HG03060 (cell line): ENCODE measurements around the gene KLHL40.
"Not testable (repeated sequence)": the region's sequence is repeated elsewhere in the genome, so short reads cannot be mapped to it uniquely, and the experiment has no call there.

ENCODE experiments used
- ATAC-seq: cut with Tn5 transposase; IDR thresholded peaks from one replicate; pipeline ENCODE4 v1.9.1; 2021; ENCODE audit warnings: low read depth, moderate number of reproducible peaks; ENCODE audit not compliant: unreplicated experiment

The KLHL40 gene

DNA sequence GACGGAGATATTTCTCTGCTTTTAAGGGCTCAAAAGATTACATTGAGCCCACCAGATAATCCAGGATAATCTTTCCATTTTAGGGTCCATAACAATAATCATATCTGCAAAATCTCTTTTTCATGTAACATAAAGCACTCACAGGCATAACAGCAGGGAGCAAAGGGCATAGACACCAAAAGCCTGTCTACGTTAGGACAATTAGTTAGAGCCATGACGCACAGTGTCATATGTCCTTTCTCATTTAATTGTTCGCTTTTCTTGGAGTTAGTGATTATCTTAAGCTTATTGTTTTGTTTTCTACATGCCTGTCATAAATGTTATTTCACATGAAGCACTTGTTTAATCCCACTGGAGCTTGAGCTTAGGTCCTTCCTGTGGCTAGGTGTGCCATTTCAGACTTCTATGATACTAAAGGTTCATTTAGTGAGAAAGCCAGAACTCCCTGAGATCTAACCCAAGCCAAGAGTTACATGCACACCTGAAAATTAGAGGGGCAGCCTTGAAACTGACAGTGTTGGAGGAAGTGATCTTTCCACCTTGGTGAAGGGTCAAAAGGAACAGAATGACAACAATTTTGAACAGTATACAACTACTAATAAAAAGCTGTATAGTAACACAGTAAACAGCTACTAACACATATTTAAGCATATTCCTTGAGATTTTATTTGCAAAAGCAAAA is 29.0 kb downstream of the KLHL40 start:
- ATAC-seq, result no peak

DNA sequence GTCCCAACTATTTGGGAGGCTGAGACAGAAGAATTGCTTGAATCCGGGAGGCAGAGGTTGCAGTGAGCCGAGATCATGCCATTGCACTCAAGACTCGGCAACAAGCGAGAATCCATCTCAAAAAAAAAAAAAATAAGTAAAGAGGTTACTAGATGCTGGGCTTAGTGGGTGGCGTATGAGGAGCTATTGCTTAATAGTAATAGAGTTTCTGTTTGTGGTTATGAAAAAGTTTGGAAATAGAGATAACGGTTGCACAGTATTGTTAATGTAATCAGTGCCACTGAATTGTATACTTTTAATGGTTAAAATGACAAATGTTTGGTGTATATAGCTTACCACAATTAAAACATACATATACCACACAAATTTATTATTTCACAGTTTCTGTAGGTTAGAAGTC is 32.0 kb downstream of the KLHL40 start:
- ATAC-seq, result no peak

DNA sequence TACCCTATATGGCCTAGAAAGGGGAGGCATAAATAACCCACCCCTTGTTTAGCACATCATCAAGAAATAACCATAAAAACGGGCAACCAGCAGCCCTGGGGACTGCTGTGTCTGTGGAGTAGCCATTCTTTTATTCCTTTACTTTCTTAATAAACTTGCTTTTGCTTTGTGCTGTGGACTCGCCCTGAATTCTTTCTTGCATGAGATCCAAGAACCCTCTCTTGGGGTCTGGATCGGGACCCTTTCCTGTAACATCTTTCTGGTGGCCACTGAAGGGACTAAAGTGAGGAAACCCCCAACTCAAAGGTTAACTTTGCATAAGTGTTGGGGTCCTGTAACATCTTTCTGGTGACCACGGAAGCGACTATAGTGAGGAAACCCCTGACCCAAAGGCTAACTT is 33.0 kb downstream of the KLHL40 start:
- no peak for ATAC-seq

DNA sequence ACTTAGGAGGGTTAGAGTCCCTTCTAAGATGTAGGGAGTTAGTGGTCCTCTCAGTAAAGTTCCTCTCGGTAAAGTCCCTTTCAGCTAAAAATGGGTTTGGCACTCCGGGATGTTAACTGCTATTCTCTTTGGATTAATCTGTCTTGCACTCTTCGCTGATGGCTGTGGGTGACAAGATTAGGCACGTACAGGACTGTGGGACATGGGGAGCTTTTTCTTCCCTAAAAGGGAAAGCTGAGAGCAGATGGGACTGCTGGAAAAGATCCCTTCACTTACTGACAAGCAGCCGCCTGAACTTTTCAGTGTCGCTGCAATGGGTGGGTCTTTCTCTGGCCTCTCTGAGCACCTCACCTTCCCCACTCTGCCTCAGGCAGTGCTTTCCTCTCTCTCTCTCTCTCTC is 33.7 kb downstream of the KLHL40 start:
- no peak for ATAC-seq

DNA sequence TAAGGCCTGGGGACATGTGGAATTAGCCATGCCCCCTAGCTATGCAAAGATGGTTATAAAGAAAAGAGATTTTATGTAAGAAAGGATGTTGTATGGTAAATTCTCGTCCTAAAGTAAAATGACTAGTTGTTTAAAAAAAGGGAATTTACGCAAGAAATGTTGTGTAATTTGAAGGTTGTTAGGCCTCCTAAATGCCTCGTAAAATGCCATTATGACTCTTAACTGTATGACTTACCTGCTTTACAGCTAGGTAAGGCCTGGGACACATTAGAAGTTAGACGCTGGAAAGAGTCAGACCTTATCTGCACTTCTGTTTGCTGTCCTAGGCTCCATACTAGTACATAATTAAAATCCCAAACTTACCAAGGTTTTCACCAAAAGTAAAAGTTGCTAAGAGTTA is 34.8 kb downstream of the KLHL40 start:
- no peak for ATAC-seq

DNA sequence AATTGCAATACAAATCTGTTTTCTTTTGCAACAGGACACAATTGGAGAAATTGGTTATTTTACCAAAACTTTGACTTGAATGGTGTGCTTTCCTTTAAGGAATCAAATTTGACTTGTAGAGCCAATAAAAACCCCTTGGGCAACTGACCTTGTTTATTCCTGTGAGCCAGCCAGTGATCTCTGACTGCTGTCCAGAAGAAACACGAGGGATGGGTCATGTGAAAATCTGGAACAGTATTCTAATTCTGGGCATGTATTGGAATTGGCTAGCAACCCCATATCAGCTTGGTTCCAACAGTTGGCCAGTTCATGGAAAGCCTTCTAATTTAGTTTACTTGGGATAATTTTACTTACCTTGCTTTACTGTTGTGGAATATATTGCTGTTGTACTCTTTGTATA is 36.4 kb downstream of the KLHL40 start:
- ATAC-seq, result no peak

DNA sequence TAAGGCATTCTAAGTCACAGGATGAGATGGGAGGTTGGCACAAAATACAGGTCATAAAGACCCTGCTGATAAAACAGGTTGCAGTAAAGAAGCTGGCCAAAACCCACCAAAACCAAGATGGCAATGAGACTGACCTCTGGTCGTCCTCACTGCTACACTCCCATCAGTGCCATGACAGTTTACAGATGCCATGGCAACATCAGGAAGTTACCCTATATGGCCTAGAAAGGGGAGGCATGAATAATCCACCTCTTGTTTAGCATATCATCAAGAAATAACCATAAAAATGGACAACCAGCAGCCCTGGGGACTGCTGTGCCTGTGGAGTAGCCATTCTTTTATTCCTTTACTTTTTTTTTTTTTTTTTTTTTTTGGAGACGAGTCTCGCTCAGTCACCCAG is 37.1 kb downstream of the KLHL40 start:
- not testable (repeated sequence) for ATAC-seq

DNA sequence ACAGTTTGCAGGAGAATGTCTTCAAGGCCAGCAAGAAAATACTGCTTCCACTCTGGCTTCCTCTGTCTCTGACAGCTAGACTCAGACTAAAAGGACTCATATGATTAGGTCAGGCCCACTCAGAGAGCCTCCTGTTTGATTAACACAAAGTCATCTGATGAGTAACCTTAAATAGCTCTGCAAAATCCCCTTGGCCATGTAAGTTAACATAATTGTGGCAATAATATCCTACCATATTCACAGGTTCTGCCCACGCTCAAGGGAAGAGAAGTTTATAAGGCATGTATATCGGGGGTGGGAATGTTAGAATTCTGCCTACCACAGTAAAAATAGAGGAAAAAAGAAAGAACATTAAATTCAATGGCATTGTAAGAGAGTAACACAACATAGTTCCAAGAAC is 37.9 kb downstream of the KLHL40 start:
- ATAC-seq, result no peak

DNA sequence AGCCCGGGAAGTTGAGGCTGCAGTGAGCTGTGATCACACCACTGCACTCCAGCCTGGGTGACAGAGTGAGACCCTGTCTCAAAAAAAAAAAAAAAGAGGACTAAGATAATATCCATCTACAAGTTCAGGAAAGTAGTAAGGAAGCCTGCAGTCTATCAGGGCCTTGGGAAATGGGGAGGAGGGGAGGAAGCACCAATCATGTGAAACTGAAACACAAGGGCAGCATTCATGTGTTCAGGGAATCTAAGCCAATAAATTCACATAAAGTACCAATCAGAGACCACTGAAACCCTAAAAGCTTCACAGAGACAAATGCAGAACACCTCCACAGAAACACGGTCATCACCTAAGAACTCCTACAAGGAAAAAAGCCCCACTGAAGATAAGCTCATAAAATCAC is 40.1 kb downstream of the KLHL40 start:
- no peak for ATAC-seq

DNA sequence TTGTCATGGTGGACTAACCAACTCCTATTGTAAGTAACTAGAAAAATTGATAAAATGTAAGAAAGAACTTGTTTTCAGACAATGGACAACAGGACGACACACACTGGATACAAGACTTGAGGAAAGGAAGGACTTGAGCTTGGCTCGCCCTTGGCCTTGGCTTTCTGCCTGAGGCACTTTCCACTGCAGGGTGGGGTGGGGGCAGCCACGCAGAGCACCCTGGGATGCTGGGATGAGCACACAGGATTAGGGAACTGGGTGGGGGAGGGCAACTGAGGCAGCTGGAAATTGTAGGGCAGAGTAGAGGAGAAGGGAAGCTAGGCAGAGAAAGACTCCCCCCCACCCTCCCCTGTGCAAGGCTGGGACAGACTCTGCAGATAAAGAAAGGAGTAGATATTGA is 42.7 kb downstream of the KLHL40 start:
- no peak for ATAC-seq

DNA sequence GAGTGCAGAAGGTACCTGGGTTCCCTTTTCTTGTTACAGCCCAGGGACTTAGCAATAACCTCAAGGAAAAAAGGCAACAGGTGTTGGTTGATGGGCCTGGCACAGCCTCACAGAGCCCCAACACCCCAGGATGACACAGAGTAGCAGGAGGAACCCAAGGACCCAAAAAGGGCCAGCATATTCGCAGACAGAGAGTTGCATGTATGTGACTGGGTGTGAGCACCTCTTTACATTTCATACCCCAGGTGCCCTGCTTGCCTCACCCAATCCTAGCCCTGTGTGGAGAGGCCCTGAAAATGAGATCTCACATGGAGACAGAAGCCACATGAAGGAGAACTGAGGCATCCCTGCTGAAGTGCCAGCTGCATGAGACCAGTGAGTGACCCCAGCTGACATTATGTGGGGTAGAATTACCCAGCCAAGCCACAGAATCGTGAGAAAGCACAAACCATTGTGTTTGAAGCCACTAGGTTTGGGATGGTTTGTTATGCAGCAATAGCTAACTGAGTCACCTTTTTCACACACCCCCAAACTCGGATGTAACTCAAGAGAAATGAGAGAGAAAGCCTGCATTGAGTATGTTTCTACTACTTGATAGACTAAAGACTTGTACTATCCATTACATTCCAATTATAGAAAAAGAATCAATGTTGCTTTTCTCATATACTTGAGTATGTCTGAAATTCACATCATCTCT is 43.5 kb downstream of the KLHL40 start:
- no peak for ATAC-seq

DNA sequence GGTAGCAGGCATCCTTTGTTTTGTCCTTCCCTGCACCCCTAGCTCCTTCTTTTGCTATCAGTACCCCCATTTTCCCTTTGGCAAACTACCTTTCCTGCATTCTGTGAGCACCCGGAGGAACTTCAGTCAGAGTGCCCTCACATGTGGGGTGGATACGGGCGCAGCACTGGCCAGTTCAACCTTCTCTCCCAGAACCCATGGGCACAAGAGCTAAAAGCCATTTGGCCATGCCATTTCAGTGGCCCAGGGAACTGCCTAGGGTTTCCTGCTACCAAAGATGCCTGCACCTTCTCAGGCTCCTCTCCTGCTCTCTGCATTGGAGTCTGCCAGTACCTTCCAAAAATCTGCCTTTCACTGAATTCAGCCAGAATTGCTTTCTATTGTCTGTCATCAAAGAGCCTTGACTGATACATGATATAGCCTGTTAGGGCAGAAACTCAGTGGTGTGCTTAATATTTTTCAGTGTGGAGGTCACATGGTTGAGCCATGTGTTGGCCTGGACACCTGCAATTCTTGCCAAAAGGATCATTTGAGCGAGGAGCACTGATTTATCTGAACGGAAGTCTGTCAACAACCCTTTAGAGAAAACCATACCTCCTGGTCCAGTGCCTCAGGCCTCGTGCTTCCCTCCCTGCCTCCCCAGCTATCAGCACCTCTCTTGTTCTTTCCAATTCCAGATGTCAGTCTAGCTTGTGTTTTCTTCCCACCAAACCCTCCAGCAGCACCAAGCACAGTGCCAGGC is 44.2 kb downstream of the KLHL40 start:
- ATAC-seq, result no peak

DNA sequence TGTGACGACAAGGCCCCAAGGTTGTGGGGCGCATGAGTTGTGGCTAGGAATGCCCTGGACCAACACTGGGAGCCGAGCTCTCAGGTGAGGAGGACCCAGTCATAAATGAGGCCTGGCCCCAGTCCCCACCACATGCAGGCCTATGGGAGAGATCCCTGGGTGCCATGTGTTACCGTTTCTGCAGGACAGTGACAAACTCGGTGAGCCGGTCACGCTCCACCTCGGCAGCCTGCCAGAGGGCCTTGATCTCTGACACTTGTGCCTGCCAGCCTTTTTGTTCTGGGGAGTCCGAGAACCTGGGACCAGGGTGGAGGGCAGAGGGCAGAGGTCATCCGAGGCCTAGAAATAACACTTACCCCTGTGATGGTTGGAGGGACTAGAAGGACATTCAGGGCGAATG is 45.0 kb downstream of the KLHL40 start:
- ATAC-seq, result no peak

DNA sequence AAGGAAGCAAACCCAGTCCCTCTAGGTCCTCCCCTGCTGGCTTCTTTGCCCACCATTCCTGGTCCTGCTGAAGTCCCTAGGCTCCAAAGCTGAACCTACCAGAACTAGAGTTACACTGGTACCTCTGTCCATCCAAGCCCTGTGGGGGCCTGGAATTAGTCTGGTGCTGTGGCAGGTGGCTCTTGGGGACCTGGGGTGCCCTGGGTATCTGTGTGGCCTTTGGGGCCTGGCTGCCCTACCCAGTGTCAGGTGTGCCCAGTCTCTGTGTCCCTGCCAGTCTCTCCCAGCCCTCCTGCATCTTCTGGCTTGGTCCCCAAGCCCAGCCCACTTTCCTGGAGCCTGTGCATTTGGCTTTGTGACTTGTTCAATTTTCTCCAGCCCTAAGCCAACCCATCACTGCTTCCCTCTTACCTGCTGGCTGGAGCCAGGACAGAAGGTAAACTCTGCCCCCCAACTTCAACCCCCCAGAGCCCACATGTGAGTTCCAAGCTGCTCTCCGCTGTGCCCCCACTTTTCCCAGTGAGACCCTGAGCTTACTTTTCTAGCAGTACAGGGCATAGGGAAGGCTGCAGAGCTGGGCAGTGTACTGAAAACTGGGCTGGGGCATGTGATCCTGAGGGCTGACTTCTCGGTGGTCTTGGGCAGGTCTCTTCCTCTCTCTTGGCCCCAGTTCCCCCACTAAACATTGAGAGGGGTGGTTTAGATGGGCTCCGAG is 45.5 kb downstream of the KLHL40 start:
- no peak for ATAC-seq

DNA sequence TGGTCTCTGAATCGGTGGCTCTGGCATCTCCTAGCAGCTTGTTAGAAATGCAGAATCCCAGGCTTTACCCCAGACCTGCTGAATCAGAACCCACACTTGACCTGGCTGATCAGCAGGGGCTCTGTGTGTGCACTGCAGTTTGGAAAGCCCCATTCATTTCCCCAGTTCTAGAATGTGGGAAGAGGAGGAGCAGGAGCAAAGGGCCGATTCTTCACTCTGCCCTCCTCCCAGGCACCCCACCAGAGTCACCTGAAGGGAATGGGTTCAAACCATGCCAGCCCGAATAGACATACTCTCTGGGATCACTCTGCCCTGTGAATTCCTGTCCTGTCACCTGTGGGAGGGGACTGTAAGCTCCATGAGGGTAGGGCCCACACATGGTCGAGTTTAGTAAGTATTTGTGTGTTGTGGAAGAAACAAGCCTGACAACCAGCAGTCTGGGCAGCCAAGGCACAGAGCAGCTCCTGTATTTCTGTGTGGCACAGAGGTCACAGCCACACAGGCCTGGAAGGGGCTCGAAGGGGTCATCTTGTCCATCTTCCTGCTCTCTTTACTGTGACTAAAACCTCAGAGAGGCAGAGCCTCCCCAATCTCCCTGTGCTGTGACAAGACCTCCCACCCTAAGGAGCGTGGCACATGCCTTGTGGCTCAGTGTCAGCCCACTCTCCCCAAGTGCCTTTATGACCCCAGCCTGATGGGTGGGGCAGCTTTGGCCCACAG is 46.3 kb downstream of the KLHL40 start:
- no peak for ATAC-seq

DNA sequence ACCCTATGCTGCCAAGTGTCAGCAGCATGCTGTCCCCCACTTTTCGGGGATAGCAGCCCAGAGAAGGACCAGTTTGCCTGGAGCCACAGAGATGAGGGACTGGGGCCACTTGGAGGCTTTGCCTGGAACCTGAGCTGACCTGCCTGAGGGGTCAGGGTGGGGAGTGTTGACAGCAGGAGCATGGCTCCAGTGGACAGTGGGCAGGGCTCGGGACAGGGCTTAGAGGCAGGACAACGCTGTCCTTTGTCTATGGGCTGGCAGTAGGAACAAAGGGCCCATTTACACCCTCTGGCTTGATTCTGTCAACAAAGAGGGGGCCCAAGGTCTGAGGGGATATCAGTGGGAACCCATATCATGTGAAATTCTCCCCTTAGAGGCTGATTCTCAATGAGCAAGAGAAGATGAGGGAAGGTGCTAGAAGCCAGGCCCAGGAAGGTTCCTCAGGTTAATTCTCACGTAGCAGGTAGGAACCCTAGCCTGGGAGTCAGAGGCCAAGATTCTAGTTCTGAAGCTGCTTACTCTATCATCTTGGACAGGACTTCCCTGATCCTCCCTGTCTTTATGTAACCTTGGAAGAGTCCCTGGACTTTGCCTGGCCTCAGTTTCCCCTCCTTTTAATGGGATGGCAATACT is 47.0 kb downstream of the KLHL40 start:
- ATAC-seq, result no peak

DNA sequence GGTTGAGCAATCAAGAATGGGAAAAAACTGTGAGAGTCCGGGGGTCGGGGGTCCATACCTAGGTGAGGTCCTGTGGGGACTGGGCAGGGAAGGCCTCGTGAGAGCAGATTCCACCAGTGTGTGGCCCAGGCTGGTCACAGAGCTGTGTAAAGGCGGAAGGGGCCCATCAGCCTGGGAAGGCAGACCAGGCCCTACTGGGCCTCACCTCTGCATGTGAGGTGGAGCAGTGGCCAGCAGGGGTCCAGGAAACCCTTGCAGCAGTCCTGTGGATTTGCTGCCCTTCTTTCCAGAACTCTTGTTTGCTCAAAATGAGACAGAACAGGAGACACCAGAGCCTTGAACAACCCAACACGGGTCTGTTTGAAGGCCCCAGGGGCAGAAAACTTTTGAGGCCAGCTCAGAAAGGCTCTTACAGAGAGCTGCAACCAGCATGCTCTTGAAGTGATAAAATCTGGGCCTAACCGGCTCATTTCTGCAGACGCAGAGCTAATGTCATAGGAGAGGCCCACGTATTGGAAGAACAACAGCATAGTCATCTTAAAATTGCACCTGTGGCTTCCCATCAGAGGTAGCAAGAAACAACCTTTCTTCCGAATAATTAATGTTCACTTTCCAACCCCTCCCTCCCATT is 47.6 kb downstream of the KLHL40 start:
- ATAC-seq, result no peak

DNA sequence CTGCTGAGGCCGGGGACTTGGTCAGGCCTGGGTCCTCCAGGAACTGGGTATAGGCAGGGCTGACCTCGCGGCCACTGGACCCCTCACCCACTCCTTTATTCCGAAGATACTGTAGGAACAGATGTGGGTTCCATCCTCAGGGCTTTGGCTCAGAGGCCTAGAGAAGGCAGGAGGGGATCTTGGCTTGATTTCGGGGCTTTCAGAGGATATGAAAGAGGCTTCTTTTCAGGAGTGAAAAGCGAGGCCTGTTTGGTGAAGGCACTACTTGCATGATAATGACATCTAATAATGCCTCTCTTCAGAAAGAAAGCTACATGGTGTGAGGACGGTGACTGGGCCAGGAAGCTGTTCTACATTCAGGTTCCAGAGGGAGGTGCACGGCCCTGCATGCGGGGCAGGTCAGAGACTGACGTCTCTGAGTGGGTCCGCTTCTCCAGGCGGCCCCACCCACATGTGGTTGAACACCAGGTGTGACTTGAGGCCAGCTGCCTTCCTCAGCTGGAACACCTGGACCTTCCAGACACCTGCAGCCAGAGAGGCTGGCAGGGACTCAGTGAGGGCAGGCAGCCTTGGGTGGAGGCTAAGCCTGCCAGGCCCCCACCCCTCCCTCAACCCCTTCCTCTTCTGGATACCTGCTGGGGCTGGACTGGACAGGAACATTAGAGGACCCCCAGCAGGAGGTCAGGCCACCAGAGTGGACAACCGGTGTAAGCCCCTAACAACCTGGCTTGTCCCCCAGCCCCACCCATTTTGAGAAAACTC is 48.3 kb downstream of the KLHL40 start:
- ATAC-seq, result no peak
